Right renal cortex interstitium (tissue), 3 donors: ENCODE data around the gene SLC25A26. TPM values are rescaled to one million over a fixed set of nuclear protein-coding genes. Genes with fewer than 3 reads are reported as not detected.
"Not testable (repeated sequence)": the region's sequence is repeated elsewhere in the genome, so short reads cannot be mapped to it uniquely, and the experiment has no call there.

ENCODE experiments used
- DNase-seq, 3 donors: peaks; one replicate each; pipeline ENCODE4 v3.0.0-alpha.2; 2013; ENCODE audit warnings: low read depth in 3 of 3, low spot score in 2 of 3
- polyA plus RNA-seq, 3 donors: library from polyadenylated mRNA; unstranded; fragments of 120-200 nt; gene quantifications; one replicate each; pipeline ENCODE4 v1.2.1, GENCODE V29; 2013; ENCODE audit not compliant: insufficient read length in 3 of 3

SLC25A26 gene
- polyA plus RNA-seq, 3 donors: 21.6 to 29.8 (median 26.0) TPM

DNA sequence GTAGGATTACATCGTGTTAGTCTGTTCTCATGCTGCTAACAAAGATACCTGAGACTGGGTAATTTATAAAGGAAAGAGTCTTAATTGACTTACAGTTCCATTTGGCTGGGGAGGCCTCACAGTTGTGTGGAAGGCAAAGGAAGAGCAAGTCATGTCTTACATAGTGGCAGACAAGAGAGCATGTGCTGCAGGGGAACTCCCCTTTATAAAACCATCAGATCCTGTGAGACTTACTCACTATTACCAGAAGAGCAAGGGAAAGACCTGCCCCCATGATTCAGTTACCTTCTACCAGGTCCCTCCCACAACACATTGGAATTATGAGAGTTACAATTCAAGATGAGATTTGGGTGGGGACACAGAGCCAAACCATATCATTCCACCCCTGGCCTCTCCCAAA, 3.4 kb downstream of the SLC25A26 start:
- DNase-seq: no peak

DNA sequence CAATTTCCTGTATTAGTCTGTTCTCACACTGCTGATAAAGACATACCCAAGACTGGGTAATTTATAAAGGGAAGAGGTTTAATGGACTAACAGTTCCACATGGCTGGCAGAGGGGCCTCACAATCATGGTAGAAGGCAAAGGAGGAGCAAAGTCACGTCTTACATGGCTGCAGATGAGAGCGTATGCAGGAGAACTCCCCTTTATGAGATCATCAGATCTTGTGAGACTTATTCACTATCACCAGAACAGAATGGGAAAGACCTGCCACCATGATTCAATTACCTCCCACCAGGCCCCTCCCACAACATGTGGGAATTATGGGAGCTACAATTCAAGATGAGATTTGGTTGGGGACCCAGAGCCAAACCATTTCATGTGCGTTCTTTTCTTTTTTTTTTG, 5.3 kb downstream of the SLC25A26 start:
- DNase-seq: not testable (repeated sequence)

DNA sequence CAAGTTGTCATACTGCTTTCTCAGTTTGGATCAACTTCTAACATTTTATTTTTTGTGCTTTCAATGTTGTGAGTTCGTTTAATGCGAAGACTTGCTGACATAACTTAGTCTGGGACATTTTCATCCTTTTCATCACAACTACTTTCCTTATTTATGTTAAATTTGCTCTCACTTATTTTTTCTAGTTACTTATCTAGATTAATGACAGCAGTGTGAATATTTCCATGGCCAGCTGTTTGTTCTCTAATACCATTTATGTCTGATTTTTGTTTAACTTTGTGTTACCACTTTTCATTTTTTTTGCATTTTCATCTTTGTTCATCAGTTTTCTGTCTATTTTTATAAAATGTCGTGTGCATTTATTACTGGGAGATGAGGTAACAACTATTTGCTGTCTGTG, 6.2 kb downstream of the SLC25A26 start:
- DNase-seq: no peak

DNA sequence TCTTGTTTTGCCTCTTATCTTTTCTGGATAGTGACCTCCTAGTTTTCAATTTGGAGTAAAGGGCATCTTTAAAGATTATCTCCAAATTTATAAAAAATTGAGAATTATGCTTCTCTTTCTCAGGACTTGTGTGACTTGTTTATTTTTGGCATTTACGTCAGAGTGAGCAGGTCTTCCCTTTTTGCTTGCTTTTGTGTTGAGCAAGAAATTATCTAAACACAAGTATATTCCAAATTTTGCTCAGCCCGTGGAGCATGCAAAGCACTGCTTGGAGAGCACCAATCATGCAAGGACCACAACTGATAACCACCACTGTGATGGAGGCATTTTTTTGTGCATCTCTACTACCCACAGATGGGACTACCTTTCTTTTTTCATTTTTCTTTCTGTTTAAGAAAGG, 7.1 kb downstream of the SLC25A26 start:
- no peak for DNase-seq

DNA sequence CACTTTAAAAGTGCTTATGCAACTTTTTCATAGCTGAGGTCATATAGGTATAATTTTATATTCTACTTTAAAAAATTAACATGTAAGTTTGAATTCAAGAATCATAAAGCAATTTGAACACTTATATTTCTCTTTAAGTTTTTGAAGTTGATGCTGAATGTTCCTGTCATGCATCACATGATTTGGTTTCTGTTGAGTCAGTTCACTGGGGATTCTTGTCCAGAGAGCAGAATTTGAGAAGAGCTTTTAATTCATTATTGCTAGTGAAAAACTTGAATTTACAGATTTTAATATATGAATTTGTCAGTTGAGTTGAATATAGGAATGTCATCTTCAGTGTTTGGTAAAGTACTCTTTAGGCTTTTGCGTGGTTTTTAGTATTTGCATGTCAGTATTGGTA, 7.9 kb downstream of the SLC25A26 start:
- DNase-seq: no peak

DNA sequence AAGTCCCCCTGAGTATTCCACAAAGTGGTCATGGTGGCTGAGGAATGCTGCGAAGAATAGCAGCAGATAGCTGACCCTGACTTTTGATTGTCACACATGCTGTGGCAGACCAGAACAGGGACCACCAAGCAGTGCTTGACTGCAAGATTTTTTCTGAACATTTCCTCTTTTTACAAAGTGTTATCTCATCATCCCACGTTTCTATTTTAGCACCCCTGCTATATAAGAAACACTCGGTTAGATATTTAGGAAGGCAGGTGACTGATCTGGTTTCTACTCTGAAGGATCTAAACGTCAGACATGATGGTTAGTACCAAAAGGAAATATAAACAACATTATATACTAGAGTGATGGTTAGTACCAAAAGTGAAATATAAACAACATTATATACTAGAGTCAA, 9.1 kb downstream of the SLC25A26 start:
- no peak for DNase-seq

DNA sequence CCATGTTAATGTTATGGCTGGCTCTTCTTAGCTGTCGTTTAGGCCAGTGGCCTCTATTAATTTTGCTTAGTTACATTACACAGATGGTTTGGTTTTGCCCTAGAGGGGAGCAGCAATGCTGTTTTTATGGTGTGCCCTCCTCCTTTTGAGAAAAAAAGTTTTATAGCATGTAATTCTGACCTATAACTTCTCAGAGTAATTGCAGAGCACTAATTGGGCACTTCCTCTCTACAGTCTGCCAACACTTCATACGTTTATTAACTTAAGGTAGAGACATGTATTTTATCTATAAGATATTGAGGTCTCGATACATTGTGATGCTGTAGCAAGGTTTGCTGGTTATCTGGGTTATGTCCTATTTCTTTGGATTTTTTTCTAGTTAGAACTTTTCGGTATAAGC, 12.2 kb downstream of the SLC25A26 start:
- no peak for DNase-seq

DNA sequence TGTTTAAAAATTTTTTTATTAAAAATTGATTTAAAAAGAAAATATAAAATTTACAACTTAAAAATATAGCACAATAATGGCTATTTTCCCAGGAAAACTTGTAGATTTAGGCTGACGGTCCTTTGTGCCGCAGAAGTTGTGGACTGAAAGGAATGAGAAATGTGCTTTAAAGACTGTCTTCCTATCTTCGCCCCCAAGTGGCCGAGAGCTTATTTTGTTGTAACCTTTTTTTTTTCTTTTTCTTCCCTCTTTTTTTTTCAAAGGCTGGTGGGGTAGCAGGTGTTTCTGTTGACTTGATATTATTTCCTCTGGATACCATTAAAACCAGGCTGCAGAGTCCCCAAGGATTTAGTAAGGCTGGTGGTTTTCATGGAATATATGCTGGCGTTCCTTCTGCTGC, 15.5 kb downstream of the SLC25A26 start:
- no peak for DNase-seq

DNA sequence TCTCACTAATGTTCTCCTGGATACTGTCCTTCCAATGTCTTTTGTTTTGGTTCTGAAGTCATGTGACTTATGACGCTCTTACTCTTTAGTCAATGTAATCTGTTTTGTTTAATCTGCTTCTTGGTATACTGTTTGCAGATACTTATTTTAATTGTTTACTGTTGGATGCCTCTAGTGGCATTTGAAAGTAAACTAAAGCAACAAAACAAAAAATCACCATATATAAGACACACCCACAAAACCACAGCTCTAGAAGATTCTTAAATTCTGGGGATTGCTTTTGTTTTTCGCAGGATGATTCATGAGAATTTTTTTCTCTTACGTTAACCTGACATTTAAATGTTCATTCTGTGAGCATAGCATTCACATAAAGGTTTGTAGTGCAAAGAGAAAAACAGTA, 16.8 kb downstream of the SLC25A26 start:
- no peak for DNase-seq

DNA sequence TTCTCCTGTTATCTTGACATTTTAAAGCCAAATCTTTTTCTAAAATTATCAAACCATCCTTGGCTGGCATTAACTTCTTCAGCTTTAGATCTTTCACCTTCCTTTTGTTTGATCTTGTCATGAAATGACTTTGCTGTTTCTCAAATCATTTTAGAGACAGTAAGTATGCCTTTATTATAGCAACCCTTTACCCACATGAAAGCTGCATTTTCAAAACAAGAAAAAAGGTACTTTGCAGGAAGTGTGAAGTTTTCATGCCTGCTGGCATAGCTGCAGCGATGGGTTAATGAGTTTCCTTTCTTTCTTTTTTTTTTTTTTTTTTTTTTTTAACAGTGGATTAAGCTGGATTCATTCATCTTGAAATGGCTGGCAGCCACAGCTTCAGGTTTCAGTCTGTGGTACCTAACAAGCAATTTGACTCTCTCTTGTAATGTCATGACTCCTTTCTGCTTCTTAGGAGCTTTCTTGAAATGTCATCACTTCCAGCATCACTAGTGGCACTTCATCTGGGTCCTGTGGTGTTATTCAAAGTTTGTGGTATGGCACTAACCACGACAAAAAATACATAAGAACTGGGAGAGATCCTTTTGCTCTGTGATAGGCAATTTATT, 18.8 kb downstream of the SLC25A26 start:
- DNase-seq: no peak

DNA sequence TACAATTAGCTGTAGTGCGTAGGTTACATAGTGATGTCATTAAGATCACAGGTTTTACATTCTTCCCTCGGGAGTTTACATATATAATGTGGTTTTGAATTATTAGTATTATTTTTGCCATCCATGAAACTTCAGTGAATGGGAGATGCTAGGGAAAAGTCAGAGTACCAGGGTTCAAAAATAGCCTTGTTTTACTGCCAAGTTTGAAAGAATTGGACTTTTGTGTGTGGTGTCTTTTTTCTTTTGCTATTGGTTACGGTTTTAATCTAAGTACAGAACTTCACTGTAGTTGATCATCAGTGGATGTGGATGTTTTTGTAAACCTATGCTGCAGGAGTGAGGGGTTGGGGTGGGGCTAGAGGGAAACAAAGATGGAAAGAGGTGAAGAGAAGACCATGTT, 20.7 kb downstream of the SLC25A26 start:
- no peak for DNase-seq

DNA sequence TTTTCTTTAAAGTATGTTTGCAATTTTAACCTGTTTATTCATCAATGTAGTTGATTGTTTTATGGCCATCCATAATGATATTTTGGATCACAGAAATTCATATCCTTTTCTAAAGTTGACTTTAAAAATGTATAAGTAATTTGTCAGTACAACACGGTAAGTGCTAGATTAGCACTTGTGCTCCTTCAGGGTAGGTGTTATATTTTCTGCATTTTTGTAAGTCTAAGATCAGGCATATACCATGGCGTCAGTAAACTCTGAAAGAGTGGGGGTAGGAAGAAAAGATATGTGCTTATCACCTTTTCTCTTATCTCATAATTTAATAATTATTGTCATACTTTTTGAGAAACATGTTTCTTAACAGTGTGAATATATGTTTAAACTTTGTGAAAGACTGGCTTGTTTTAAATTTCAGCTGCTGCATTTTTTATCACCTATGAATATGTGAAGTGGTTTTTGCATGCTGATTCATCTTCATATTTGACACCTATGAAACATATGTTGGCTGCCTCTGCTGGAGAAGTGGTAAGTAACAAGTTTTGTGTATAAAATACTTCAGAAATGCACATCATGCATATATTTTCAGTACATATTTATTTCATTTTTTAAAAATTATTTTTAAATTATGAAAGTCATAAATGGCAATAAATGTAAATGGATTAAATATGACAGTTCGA, 22.1 kb downstream of the SLC25A26 start:
- no peak for DNase-seq

DNA sequence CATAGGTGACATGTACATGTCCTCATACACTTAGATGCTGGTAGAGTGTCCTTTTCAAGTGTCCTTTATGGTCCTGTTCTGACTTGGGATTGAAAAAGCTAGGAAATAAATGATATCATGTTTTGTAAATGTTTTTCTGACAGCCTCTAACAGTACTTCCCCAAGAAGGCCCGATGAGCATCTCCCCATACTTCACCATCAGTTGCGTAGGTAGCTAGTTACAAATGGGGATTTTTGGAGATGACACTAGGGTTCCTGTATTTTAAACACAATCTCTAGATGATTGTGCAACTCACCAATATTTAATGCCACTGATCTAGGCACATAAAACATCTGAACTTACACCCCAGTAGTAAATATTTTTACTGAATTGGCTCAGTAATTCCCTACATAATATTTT, 27.8 kb downstream of the SLC25A26 start:
- no peak for DNase-seq

DNA sequence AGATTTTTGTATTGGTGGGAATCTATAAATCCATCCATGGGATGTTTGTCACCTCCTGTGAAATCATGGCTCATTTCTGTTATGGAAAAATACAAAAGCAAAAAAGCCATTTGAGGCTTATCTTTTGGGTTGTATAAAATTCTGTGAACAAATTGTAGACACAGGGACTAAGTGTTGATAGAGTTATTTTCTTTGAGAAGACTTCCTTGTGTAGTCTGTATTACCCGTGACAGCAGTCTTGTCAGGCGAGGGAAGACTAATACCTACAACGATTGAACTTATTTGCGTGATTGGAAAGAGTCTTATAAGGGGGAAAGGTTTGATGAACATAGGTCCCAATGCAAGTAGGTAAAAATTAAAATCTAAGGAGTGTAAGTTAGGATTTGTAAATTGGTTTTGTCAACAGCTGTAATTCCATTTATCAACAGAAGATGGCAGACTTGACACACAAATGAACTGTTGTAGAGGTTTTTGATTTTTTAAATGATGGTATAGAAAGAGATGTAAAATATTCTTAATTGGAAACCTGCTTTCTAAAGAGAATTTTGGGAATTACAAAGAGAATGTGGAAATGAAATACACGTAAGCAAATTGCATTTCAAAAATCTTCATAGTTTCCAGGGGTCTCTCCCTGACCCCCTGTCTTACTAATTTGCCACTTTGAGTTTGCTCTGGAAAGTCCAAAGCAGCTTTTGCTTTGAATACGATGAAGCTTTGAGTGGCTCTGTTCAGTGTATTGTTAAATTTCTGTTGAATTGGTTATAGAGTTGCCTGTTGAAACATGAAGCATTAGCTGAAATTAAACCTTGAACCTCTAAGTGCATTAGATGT, 33.2 kb downstream of the SLC25A26 start:
- DNase-seq: peak in 1 of 3 donors; percentile 25

DNA sequence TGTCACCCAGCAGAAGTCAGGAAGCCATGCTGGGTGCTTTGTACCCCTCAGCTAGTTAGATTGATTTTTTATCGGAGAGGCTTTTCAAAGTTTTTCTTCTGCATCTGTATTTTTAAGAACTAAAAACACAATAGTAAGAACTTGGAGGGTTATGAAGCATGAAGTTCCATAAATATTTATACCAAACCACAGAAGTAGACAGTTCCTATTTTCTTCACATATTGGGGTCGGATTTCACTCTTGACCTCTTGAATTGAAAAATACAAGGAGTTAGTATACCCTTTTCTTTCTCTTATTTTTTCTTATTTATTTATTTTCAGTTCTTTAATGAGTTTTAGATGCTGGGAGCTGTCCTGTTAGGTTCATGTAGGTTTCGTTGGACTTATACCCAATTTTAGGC, 35.1 kb downstream of the SLC25A26 start:
- DNase-seq: no peak

DNA sequence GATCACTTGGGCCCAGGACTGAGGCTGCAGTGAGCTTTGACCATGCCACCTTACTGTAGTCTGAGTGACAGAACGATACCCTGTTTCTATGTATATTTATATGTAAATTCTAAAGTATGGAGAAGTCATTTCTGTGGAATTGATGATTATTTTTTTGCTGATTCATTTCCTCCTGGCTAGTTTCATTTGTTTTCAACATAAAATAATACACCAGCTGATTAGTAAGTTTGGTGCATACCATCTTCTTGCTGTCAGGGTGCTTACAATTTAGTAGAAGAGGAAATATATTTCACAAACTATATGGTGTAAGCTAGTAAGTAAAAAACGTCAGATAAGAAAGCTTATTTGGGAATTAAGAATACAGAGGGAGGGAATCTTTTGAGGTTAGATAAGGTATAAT, 36.0 kb downstream of the SLC25A26 start:
- DNase-seq: no peak

DNA sequence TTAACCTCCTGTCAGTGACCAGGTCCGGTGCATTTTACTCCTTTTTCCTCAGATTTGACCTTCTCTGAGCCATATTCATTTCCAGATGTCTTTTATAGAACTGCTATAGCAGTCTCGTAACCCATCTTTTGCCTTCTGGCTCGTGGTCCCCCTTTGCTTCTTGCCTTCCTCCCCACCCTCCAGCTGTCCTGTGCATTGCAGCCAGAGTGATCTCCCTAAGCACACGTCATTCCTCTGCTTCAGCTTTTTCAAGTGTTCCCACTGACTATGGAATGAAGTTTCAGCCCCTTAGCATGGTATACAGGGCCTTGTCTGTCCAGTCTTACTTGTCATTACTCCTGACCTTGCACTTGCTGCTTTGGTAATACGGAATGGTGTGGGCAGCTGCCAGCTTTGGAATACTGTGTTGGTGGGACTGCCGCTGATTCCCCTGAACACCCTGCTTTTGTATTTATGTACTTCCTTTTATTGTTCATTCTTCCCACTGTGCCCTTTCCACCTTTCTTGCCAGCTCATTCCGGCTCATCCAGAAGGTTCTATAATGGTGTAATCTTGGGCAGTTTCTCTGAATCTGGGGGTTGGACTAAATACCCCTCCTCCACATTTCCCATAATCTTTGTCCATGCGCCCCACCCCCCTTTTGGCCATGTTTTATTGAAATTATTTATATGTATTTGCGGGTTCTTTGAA, 38.9 kb downstream of the SLC25A26 start:
- no peak for DNase-seq

DNA sequence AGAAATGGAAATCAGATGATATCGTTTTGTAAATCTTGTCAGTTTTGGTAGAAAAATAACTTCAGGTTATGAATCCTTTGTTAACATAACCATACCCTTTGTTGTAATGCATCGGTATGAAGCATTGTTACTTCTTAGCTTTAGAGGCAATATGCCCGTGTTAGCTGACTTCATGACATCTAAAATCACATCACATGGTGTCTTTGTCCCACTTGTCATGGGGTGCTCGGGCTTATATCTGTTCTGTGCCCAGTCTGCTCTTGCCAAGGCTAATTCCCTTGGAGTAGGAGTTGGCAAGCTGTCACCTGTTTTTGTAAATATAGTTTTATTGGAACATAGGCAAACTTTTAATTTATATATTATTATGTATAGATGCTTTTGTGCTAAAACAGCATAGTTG, 39.6 kb downstream of the SLC25A26 start:
- DNase-seq: no peak

DNA sequence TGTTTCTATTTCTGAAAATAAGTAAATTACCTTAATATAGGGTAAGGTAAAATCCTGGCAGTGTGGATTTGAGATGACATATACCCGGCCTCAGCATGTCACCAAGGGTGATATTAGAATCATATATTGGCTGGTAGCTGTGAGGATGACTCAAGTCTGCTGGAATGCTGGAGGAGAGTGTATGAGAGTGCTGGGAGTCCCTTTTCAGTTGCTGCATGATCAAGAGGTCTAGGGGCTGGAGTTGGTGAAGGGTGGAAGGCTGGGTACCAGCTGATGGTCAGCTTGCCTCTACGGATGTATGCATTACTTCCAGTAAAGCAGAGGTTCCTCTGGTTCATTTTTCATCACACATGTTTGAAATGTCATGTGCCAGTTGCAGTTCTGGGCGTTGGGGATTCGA, 40.6 kb downstream of the SLC25A26 start:
- DNase-seq: no peak

DNA sequence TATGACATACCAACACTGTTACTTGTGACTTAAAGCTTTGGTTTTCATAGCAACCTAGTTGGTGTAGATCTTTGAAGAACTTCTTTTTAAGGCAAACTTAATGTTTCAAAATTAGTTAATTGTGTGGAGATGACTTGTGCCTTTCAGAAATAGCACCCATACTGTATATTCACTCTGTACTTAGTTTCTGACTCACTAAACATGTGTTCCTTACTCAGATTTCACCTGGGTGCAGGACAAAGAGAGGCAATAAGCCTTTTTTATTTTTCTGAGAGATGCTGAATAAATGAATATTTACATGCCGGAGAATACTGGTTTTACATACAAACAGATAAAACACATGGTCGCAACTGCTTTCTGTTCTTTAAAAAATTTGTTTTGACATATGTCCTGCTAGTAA, 44.8 kb downstream of the SLC25A26 start:
- no peak for DNase-seq

DNA sequence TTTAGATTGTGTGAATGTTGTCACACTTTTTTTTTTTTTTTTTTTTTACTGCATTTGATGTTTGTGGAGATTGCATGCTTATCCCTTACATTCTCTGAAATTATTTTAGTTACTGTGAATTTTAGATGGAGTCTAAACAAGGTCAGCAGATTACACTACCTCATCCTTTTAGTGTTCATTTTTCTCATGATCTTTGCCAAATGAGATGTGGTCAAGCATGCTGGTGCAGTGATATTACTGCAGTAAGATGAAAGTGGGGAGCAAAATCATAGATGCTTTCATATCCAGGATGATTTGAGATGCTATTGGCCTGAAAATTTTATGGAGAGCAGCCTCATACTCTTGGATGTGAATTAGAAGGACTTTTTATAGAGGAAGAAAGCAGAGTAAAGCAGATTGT, 45.8 kb downstream of the SLC25A26 start:
- no peak for DNase-seq
